Retinal pigment epithelial cell (primary cell): ENCODE data around the gene DUSP10.

ENCODE experiments used
- DNase-seq: peaks from one replicate; pipeline ENCODE4 v3.0.0-alpha.2; 2010; ENCODE audit warnings: low read depth
- H3K4me3 ChIP-seq: 2 replicates; pipeline ENCODE4 v1.5.1; 2011; ENCODE audit warnings: mild to moderate bottlenecking, low read length, control low read depth, moderate library complexity
- CTCF ChIP-seq: conservative IDR thresholded peaks from 2 replicates; pipeline ENCODE4 v1.5.1; 2011; ENCODE audit warnings: low read depth, low read length, control low read depth, inconsistent platforms

Gene DUSP10

GRCh38 chr1:221741703-221742554 lies at the start of gene DUSP10:
Gene DUSP10 (minus strand): TSS chr1:221742089. CDS start chr1:221739744, 2,345 bp downstream.
- peak within 1 kb of the TSS; percentile 97 for H3K4me3 ChIP-seq
- no peak for TF ChIP-seq CTCF

GRCh38 chr1:221788466-221788865 lies 46.6 kb upstream of the DUSP10 start:
- no peak overlapping the region for H3K4me3 ChIP-seq
- no peak for DNase-seq
- no peak for TF ChIP-seq CTCF

More at GRCh38 chr1:221741703-221742554, at the start of gene DUSP10:
- peak; percentile 99 for DNase-seq

GRCh38 chr1:221786647-221787046 lies 44.8 kb upstream of the DUSP10 start:
- DNase-seq: no peak
- TF ChIP-seq CTCF: no peak
- no peak overlapping the region for H3K4me3 ChIP-seq

- no peak for DNase-seq
- TF ChIP-seq CTCF: no peak
- no peak overlapping the region for H3K4me3 ChIP-seq
These were observed 42.0 kb upstream of the DUSP10 start for GRCh38 chr1:221783936-221784335.

GRCh38 chr1:221783437-221783836 lies 41.5 kb upstream of the DUSP10 start:
- H3K4me3 ChIP-seq: no peak overlapping the region
- no peak for DNase-seq
- no peak for TF ChIP-seq CTCF

GRCh38 chr1:221782970-221783369 lies 41.1 kb upstream of the DUSP10 start:
- no peak overlapping the region for H3K4me3 ChIP-seq
- TF ChIP-seq CTCF: no peak
- no peak for DNase-seq

- no peak for TF ChIP-seq CTCF
These were observed 40.6 kb upstream of the DUSP10 start for GRCh38 chr1:221782477-221782876.

More at GRCh38 chr1:221782477-221782876, 40.6 kb upstream of the DUSP10 start:
- no peak for DNase-seq
- no peak overlapping the region for H3K4me3 ChIP-seq
